Measurements from ENCODE around the gene FKBP5. TPM values are rescaled to one million over a fixed set of nuclear protein-coding genes. Genes with fewer than 3 reads are reported as not detected.

Gene FKBP5
- total and polyA plus RNA-seq, 9 of the 15 experiments (the other 6 are each of a cell fraction or from before 2014, with no cell fraction given), result 32.7 to 151 (median 75.0) TPM

- no peaks in the 10 kb centered on the region; the same call in 1 of the 2 replicates for H4K20me1 ChIP-seq (replicated peaks; ENCODE audit: control insufficient read depth, insufficient read depth, low read length)
- peaks cover 73% of the 10 kb centered on the region for H3K36me3 ChIP-seq (ENCODE audit: control insufficient read depth, insufficient read depth, low read length)
- TF ChIP-seq BCOR (IDR thresholded peaks at IDR 0.05), result peak; percentile 58; the same call in 1 of the 2 replicates
- no peak for TF ChIP-seq STAT5A (IDR thresholded peaks at IDR 0.05; ENCODE audit: borderline replicate concordance, low read length)
- peak; percentile 18; the same call in 1 of the 2 replicates for TF ChIP-seq ZNF316 (IDR thresholded peaks at IDR 0.05)
- TF ChIP-seq C11orf30 (IDR thresholded peaks at IDR 0.05; ENCODE audit: low read depth), result 0 out of 2 replicates have a peak, but pooled peaks have one; percentile 29
- TF ChIP-seq RBM25 (IDR thresholded peaks at IDR 0.05; ENCODE audit: low read depth, low read length, severe bottlenecking), result peak; percentile 68
- no peak for TF ChIP-seq NONO (IDR thresholded peaks at IDR 0.05; ENCODE audit: low read depth in 2 of 2, low read length in 1 of 2)
- TF ChIP-seq DIDO1 (tag; IDR thresholded peaks at IDR 0.05; ENCODE audit: low read depth), result no peak
- TF ChIP-seq CHCHD3 (CRISPR knock-in tag; IDR thresholded peaks at IDR 0.05), result no peak
- TF ChIP-seq RBM14 (IDR thresholded peaks at IDR 0.05; ENCODE audit: borderline replicate concordance, insufficient read depth, low read depth, low read length), result no peak
- no peak overlapping the region for H3K9ac ChIP-seq (ENCODE audit: insufficient read depth in 1 of 2, low read depth in 2 of 2, low read length in 2 of 2)
- POLR2A ChIA-PET, result interaction anchor here (0.8 to 2.4 kb wide), 8 partner anchors 10 to 1547 kb away, joined by 3 to 11 read pairs (median 3); no protein-coding TSS in a partner anchor
- FAIRE-seq (no peak), DNase-seq (ENCODE audit: extremely low read depth in 1 of 4, low spot score in 3 of 4) (no peak), ATAC-seq (no peak)
- H3K4me2 ChIP-seq (ENCODE audit: insufficient read depth, low read length), result no peak overlapping the region
- in situ Hi-C loops (cut with MboI) (no loop called here), intact Hi-C loops (cut with micrococcal nuclease) (no loop called here)
- H3K27ac ChIP-seq (ENCODE audit: extremely low read depth, low read depth, low read length), result no peak overlapping the region
- H3K9me3 ChIP-seq (replicated peaks; ENCODE audit: control insufficient read depth, insufficient read depth, low read depth, low read length), result no peaks in the 10 kb centered on the region
- H3K9me1 ChIP-seq (ENCODE audit: control insufficient read depth, insufficient read depth, low read length), result no peaks in the 10 kb centered on the region
- CTCF ChIA-PET (ENCODE audit: low intra/inter-chr PET ratio), result no interaction called here
- H3K4me3 ChIP-seq, result no peak overlapping the region
- no peaks in the 10 kb centered on the region for H3K27me3 ChIP-seq (ENCODE audit: control insufficient read depth in 2 of 2, insufficient read depth in 2 of 2, low read length in 2 of 2)
- H3K79me2 ChIP-seq (ENCODE audit: control insufficient read depth, insufficient read depth, low read length), result peaks cover 55% of the 10 kb centered on the region
- no peak overlapping the region for H2AFZ ChIP-seq (ENCODE audit: low read depth, low read length)
- H3K4me1 ChIP-seq (replicated peaks in 1 of 2; ENCODE audit: control insufficient read depth in 2 of 2, insufficient read depth in 2 of 2, low read length in 2 of 2), result peaks cover 0 to 6% of the 10 kb centered on the region in 2 experiments; a peak in 3 of 5 replicates
- no TSS peak for BruUV-seq (replicated peaks)
Measured at GRCh38 chr6:35643162-35643535, 45.6 kb downstream of the FKBP5 start.
